NCI-H82 treated with DMSO at 0.1 percent for 48 hours (cell line): ENCODE measurements around the gene APC.

Source experiments
- DNase-seq: peaks from one replicate; lab custom pipeline; 2025; ENCODE audit not compliant: unreplicated experiment; lab: John Stamatoyannopoulos, UW

Gene APC

DNA sequence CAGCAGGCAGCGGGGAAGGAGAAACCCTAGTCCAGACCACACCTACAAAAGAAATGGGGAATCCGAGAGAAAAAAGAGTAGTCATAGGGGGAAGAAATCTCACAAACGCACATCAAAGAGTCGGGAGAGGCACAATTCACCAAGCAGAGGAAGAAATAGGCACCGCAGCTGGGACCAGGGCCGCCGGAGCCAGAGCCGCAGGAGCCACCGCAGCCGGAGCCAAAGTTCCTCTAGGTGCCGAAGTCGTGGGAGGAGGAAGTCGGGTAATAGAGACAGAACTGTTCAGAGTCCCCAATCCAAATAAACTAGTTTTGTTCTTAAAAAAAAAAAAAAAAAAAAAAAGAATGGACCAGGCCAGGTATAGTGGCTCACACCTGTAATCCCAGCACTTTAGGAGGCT, 155.1 kb downstream of the APC start:
- no peak for DNase-seq

DNA sequence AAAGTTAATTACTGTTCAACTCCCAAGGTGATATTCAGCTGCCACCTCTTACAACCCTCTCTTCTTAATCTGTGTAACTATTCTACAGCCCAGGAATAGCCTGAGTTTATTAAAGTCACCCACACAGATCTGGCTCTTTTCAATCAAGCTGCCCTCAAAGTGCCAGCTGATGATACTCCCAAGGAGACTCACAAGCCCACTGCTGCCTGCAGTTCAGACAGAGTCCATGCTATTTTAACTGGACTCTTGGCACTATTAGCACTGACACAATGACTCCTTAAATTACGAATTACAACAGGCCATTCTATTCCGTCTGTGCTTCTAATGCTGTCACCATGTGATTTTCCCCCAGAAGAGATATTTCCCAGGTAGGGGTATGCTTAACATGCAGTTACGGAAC, 158.0 kb downstream of the APC start:
- DNase-seq = no peak
